Trophoblast cell (in vitro differentiated cells and primary cell): ENCODE results near the gene POLD2.

Source experiments
- DNase-seq, 2 donors: peaks; one replicate each; pipeline ENCODE4 v3.0.0-alpha.2; 2016
- H2AFZ ChIP-seq: 2 replicates; pipeline ENCODE4 v1.6.1; 2013; ENCODE audit warnings: low read length, moderate library complexity, mild to moderate bottlenecking; ENCODE audit not compliant: insufficient read depth, poor library complexity
- H2AK5ac ChIP-seq: 2 replicates; pipeline ENCODE4 v1.6.1; 2013; ENCODE audit warnings: mild to moderate bottlenecking, low read length
- H2BK120ac ChIP-seq: 2 replicates; pipeline ENCODE4 v1.6.1; 2013; ENCODE audit warnings: low read length, mild to moderate bottlenecking, moderate library complexity; ENCODE audit not compliant: insufficient read depth, poor library complexity
- H2BK12ac ChIP-seq: 2 replicates; pipeline ENCODE4 v1.6.1; 2013; ENCODE audit warnings: mild to moderate bottlenecking, low read length, moderate library complexity
- H2BK5ac ChIP-seq: 2 replicates; pipeline ENCODE4 v1.6.1; 2013; ENCODE audit warnings: low read length, low read depth, moderate library complexity, mild to moderate bottlenecking; ENCODE audit not compliant: poor library complexity
- H3K14ac ChIP-seq: 2 replicates; pipeline ENCODE4 v1.6.1; 2013; ENCODE audit warnings: mild to moderate bottlenecking, low read length
- H3K18ac ChIP-seq: 2 replicates; pipeline ENCODE4 v1.6.1; 2013; ENCODE audit warnings: mild to moderate bottlenecking, low read length
- H3K23ac ChIP-seq: 2 replicates; pipeline ENCODE4 v1.6.1; 2013; ENCODE audit warnings: low read length
- H3K27ac ChIP-seq: 2 replicates; pipeline ENCODE4 v1.5.1; 2013; ENCODE audit warnings: low read depth, mild to moderate bottlenecking, inconsistent platforms, low read length, moderate library complexity
- H3K27me3 ChIP-seq: 2 replicates; pipeline ENCODE4 v1.6.1; 2013; ENCODE audit warnings: inconsistent platforms, mild to moderate bottlenecking, low read length, moderate library complexity; ENCODE audit not compliant: insufficient read depth
- H3K36me3 ChIP-seq, 2 experiments: 1 replicate in 1 of 2; 2 replicates in 1 of 2; pipeline ENCODE4 v1.6.1; 2013; ENCODE audit warnings: low read length in 2 of 2, mild to moderate bottlenecking in 2 of 2, moderate library complexity in 1 of 2; ENCODE audit not compliant: insufficient read depth in 2 of 2, control insufficient read depth in 1 of 2
- H3K4ac ChIP-seq: 2 replicates; pipeline ENCODE4 v1.6.1; 2013; ENCODE audit warnings: low read depth, mild to moderate bottlenecking, low read length, moderate library complexity
- H3K4me1 ChIP-seq, 2 experiments: 1 replicate in 1 of 2; 2 replicates in 1 of 2; pipeline ENCODE4 v1.6.1; 2013; ENCODE audit warnings: low read length in 2 of 2, mild to moderate bottlenecking in 2 of 2, moderate library complexity in 1 of 2; ENCODE audit not compliant: insufficient read depth in 2 of 2, control insufficient read depth in 1 of 2
- H3K4me2 ChIP-seq: 2 replicates; pipeline ENCODE4 v1.6.1; 2013; ENCODE audit warnings: inconsistent platforms, mild to moderate bottlenecking, low read length, moderate library complexity
- H3K4me3 ChIP-seq: 2 replicates; pipeline ENCODE4 v1.5.1; 2013; ENCODE audit warnings: mild to moderate bottlenecking, low read depth, low read length, inconsistent platforms
- H3K79me1 ChIP-seq: one replicate; pipeline ENCODE4 v1.6.1; 2013; ENCODE audit warnings: low read length
- H3K79me2 ChIP-seq: 2 replicates; pipeline ENCODE4 v1.6.1; 2013; ENCODE audit warnings: low read length, mild to moderate bottlenecking; ENCODE audit not compliant: control insufficient read depth, insufficient read depth, poor library complexity
- H3K9ac ChIP-seq: 2 replicates; pipeline ENCODE4 v1.6.1; 2013; ENCODE audit warnings: mild to moderate bottlenecking, low read length
- H3K9me3 ChIP-seq: 2 replicates; pipeline ENCODE4 v1.6.1; 2013; ENCODE audit warnings: low read depth, mild to moderate bottlenecking, control low read depth, inconsistent platforms, low read length; ENCODE audit not compliant: insufficient read depth
- H4K12ac ChIP-seq: 2 replicates; pipeline ENCODE4 v1.6.1; 2013; ENCODE audit warnings: low read depth, mild to moderate bottlenecking, low read length, moderate library complexity
- H4K8ac ChIP-seq: 2 replicates; pipeline ENCODE4 v1.6.1; 2013; ENCODE audit warnings: low read depth, mild to moderate bottlenecking, low read length, moderate library complexity
- H4K91ac ChIP-seq: one replicate; pipeline ENCODE4 v1.6.1; 2013; ENCODE audit warnings: low read depth, mild to moderate bottlenecking, low read length, moderate library complexity
- WGBS: extraction: QIAGEN DNeasy Blood & Tissue Kit; methylation state at CpG from one replicate; pipeline ENCODE4 v1.1.7; 2013; ENCODE audit warnings: missing lambda C conversion rate; ENCODE audit not compliant: insufficient read length, insufficient coverage; ENCODE audit errors: extremely low coverage; 5-methylcytosine and 5-hydroxymethylcytosine counted together

Gene POLD2

GRCh38 chr7:44122529-44122928 lies 819 bp downstream of the POLD2 start:
- peaks cover 24 to 29% of the 10 kb centered on the region in 2 experiments for H3K36me3 ChIP-seq
- no peak overlapping the region for H3K27ac ChIP-seq
- H3K4me1 ChIP-seq, result peaks cover 0 to 2% of the 10 kb centered on the region in 2 experiments
- no peak overlapping the region for H3K4me3 ChIP-seq
- H2AK5ac ChIP-seq, result no peak overlapping the region
- no peak overlapping the region for H2AFZ ChIP-seq
- DNase-seq, result no peak
- H3K9ac ChIP-seq, result no peak overlapping the region
- no peak overlapping the region for H4K8ac ChIP-seq
- H3K14ac ChIP-seq, result no peak overlapping the region
- H3K27me3 ChIP-seq, result no peaks in the 10 kb centered on the region
- no peak overlapping the region for H3K23ac ChIP-seq
- peak overlapping the region; percentile 17 for H3K4ac ChIP-seq
- H2BK5ac ChIP-seq, result no peak overlapping the region
- WGBS, result no CpG with 5 or more reads among the region's 1 CpG
- peak overlapping the region; percentile 83 for H3K4me2 ChIP-seq
- no peak overlapping the region for H4K91ac ChIP-seq
- no peak overlapping the region for H2BK12ac ChIP-seq
- no peak overlapping the region for H4K12ac ChIP-seq
- H2BK120ac ChIP-seq, result no peak overlapping the region
- peaks cover 6% of the 10 kb centered on the region for H3K79me1 ChIP-seq
- no peaks in the 10 kb centered on the region for H3K79me2 ChIP-seq
- no peaks in the 10 kb centered on the region for H3K9me3 ChIP-seq
- no peak overlapping the region for H3K18ac ChIP-seq

GRCh38 chr7:44121761-44122420 lies 1.5 kb downstream of the POLD2 start:
- DNase-seq, result no peak
- H2BK12ac ChIP-seq, result no peak overlapping the region
- no peak overlapping the region for H3K4ac ChIP-seq
- H4K12ac ChIP-seq, result no peak overlapping the region
- no peak overlapping the region for H2AK5ac ChIP-seq
- no peak overlapping the region for H3K9ac ChIP-seq
- H3K23ac ChIP-seq, result no peak overlapping the region
- peaks cover 31 to 36% of the 10 kb centered on the region in 2 experiments for H3K36me3 ChIP-seq
- no peak overlapping the region for H2AFZ ChIP-seq
- H3K4me3 ChIP-seq, result no peak overlapping the region
- no peaks in the 10 kb centered on the region for H3K9me3 ChIP-seq
- no peak overlapping the region for H3K4me2 ChIP-seq
- H3K14ac ChIP-seq, result no peak overlapping the region
- H4K8ac ChIP-seq, result no peak overlapping the region
- no peak overlapping the region for H3K27ac ChIP-seq
- WGBS, result no CpG with 5 or more reads among the region's 12 CpGs
- no peak overlapping the region for H3K18ac ChIP-seq
- no peak overlapping the region for H4K91ac ChIP-seq
- no peak overlapping the region for H2BK5ac ChIP-seq
- H3K27me3 ChIP-seq, result no peaks in the 10 kb centered on the region
- H3K4me1 ChIP-seq, result peaks cover 0 to 2% of the 10 kb centered on the region in 2 experiments
- no peak overlapping the region for H2BK120ac ChIP-seq
- H3K79me1 ChIP-seq, result peaks cover 6% of the 10 kb centered on the region
- no peaks in the 10 kb centered on the region for H3K79me2 ChIP-seq

- peaks cover 0 to 2% of the 10 kb centered on the region in 2 experiments for H3K4me1 ChIP-seq
- H3K36me3 ChIP-seq, result peaks cover 45 to 48% of the 10 kb centered on the region in 2 experiments
- H3K18ac ChIP-seq, result no peak overlapping the region
- no peak overlapping the region for H3K14ac ChIP-seq
- H3K4ac ChIP-seq, result no peak overlapping the region
- H2BK5ac ChIP-seq, result no peak overlapping the region
- no peak overlapping the region for H3K23ac ChIP-seq
- H2AFZ ChIP-seq, result no peak overlapping the region
- H3K27me3 ChIP-seq, result no peaks in the 10 kb centered on the region
- no peak overlapping the region for H3K4me3 ChIP-seq
- no peaks in the 10 kb centered on the region for H3K9me3 ChIP-seq
- H4K8ac ChIP-seq, result no peak overlapping the region
- no peak overlapping the region for H4K12ac ChIP-seq
- no peak overlapping the region for H3K9ac ChIP-seq
- H3K4me2 ChIP-seq, result no peak overlapping the region
- no peak overlapping the region for H2BK12ac ChIP-seq
- WGBS, result no CpG with 5 or more reads among the region's 6 CpGs
- H3K79me2 ChIP-seq, result no peaks in the 10 kb centered on the region
- H3K79me1 ChIP-seq, result peaks cover 6% of the 10 kb centered on the region
- no peak overlapping the region for H2BK120ac ChIP-seq
- no peak overlapping the region for H3K27ac ChIP-seq
- DNase-seq, result no peak
- H4K91ac ChIP-seq, result no peak overlapping the region
- H2AK5ac ChIP-seq, result no peak overlapping the region
Measured at GRCh38 chr7:44120395-44120794, 3.0 kb downstream of the POLD2 start.

- H2AK5ac ChIP-seq, result no peak overlapping the region
- no peaks in the 10 kb centered on the region for H3K79me2 ChIP-seq
- no peaks in the 10 kb centered on the region for H3K27me3 ChIP-seq
- H2BK5ac ChIP-seq, result no peak overlapping the region
- H3K9me3 ChIP-seq, result no peaks in the 10 kb centered on the region
- H3K18ac ChIP-seq, result no peak overlapping the region
- no peak overlapping the region for H3K4me3 ChIP-seq
- H4K8ac ChIP-seq, result no peak overlapping the region
- peaks cover 0 to 2% of the 10 kb centered on the region in 2 experiments for H3K4me1 ChIP-seq
- no peak overlapping the region for H3K9ac ChIP-seq
- no peak overlapping the region for H3K27ac ChIP-seq
- H4K91ac ChIP-seq, result no peak overlapping the region
- H3K4me2 ChIP-seq, result no peak overlapping the region
- H2BK12ac ChIP-seq, result no peak overlapping the region
- WGBS, result no CpG with 5 or more reads among the region's 8 CpGs
- H3K23ac ChIP-seq, result no peak overlapping the region
- H3K36me3 ChIP-seq, result peaks cover 50 to 53% of the 10 kb centered on the region in 2 experiments
- H2BK120ac ChIP-seq, result no peak overlapping the region
- no peak overlapping the region for H4K12ac ChIP-seq
- no peak for DNase-seq
- H3K14ac ChIP-seq, result no peak overlapping the region
- H2AFZ ChIP-seq, result no peak overlapping the region
- no peak overlapping the region for H3K4ac ChIP-seq
- H3K79me1 ChIP-seq, result peaks cover 6% of the 10 kb centered on the region
Measured at GRCh38 chr7:44119829-44120380, 3.4 kb downstream of the POLD2 start.
